Measurements from ENCODE around the gene JSRP1.

- no peak for TF ChIP-seq POLR2A (IDR thresholded peaks at IDR 0.05)
- TF ChIP-seq, protein P1, sequence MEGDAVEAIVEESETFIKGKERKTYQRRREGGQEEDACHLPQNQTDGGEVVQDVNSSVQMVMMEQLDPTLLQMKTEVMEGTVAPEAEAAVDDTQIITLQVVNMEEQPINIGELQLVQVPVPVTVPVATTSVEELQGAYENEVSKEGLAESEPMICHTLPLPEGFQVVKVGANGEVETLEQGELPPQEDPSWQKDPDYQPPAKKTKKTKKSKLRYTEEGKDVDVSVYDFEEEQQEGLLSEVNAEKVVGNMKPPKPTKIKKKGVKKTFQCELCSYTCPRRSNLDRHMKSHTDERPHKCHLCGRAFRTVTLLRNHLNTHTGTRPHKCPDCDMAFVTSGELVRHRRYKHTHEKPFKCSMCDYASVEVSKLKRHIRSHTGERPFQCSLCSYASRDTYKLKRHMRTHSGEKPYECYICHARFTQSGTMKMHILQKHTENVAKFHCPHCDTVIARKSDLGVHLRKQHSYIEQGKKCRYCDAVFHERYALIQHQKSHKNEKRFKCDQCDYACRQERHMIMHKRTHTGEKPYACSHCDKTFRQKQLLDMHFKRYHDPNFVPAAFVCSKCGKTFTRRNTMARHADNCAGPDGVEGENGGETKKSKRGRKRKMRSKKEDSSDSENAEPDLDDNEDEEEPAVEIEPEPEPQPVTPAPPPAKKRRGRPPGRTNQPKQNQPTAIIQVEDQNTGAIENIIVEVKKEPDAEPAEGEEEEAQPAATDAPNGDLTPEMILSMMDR (IDR thresholded peaks at IDR 0.05): no peak
These were observed 21.2 kb downstream of the JSRP1 start for GRCh38 chr19:2234996-2235380.
